GM12892 (cell line): ENCODE data around the gene ASMTL.
"Not testable (repeated sequence)": the region's sequence is repeated elsewhere in the genome, so short reads cannot be mapped to it uniquely, and the experiment has no call there.

Experiments used
- DNase-seq: peaks from one replicate; pipeline ENCODE4 v3.0.0; 2011; ENCODE audit not compliant: insufficient read length
- FAIRE-seq: peaks from 2 replicates; lab custom pipeline; 2011; peaks lifted over from hg19 to GRCh38; lab: Jason Lieb, UNC
- POLR2A ChIP-seq: IDR thresholded peaks from 2 replicates; pipeline ENCODE4 v1.6.1; 2011; ENCODE audit warnings: low read depth, low read length, control low read depth
- POLR2AphosphoS5 ChIP-seq: IDR thresholded peaks from 2 replicates; pipeline ENCODE4 v1.6.1; 2011; ENCODE audit warnings: low read depth, low read length, control low read depth
- TAF1 ChIP-seq: IDR thresholded peaks from 2 replicates; pipeline ENCODE4 v1.6.1; 2011; ENCODE audit warnings: low read depth, mild to moderate bottlenecking, control low read depth, low read length, borderline replicate concordance

The ASMTL gene

DNA sequence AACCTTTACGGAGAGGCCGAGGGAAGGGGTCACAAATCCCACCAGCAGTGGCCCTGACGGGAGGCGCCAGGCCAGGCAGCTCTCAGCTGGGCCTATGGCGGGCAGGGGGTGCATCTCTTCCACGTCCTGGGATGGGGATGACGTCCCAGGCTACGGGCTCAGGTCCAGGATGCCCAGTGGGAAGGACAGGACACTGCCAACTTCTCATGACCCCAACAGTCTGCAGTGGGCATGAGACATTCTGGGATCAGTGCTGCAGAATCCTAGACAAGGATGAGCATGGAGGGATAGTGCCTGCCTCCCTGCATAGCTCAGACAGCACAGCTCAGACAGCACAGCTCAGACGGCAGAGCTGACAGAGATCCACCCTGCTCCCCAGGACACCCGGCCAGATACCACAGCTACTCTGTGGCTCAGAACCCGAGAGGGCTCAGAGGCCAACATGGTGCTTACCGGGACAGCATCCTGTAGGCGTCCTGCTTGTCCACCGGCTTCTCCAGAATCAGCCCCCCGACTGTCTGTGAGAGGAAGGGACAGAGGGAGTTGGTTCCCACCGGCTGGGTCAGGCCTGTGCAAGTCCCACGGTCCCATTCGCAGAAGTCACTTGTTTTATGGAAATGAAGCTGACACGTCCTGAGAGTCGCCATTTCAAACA lies 17.3 kb downstream of the ASMTL start:
- FAIRE-seq = no peak
- TF ChIP-seq POLR2A (no peak), POLR2AphosphoS5 (no peak; the same call in 1 of the 2 replicates), TAF1 (no peak)
- DNase-seq = no peak

DNA sequence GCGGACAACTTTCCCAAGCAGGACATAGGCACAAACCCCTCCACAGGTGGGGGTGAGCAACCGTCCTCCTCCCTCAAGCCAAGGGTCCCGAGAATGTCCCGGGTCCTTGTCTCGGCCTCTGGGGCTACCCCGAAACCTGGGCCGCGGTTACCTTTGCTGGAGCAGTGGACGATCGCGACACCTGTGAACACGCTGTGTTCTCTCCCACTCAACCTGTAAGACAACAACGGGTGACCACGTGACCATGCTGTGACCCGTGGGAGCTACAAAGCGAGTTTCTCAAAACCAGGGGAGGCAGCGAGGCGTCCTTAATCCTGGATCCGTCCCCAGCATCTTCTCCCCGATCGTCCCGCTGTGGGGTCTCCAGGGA lies 17.9 kb downstream of the ASMTL start:
- DNase-seq = no peak
- no peak for TF ChIP-seq POLR2A
- TF ChIP-seq POLR2AphosphoS5 = no peak
- no peak for TF ChIP-seq TAF1
- no peak for FAIRE-seq

DNA sequence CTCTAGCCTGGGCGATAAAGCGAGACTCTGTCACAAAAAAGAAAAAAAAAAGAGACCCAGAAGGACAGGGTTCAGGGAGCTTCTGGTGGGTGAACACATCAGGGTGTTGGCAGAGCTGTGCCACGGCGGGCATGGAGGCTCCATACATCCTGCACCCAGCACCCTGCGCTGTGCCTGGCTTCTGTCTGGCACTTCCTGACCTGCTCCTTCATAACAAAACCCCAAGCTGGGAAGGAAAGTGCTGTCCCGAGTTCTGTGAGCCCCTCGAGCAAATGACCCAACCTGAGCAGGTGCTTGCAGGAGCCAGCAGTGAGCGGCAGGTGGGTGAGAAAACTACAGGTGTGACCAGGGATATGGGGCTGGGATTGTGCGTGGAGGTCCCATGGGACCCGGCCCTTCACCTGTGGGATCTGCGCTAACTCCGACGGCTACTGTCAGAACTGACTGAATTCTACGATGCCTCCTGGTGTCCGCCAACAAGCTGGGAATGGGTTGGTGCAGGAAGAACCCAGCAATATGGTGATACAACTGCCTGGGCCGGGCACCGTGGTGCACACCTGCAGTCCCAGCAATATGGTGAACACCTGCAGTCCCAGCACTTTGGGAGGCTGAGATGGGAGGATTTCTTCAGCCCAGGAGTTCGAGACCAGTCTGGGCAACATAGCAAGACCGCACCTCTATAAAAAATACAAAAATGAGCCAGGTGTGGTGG lies 18.9 kb downstream of the ASMTL start:
- FAIRE-seq (no peak), DNase-seq (no peak)
- no peak for TF ChIP-seq TAF1
- TF ChIP-seq POLR2A = no peak
- TF ChIP-seq POLR2AphosphoS5 = no peak

DNA sequence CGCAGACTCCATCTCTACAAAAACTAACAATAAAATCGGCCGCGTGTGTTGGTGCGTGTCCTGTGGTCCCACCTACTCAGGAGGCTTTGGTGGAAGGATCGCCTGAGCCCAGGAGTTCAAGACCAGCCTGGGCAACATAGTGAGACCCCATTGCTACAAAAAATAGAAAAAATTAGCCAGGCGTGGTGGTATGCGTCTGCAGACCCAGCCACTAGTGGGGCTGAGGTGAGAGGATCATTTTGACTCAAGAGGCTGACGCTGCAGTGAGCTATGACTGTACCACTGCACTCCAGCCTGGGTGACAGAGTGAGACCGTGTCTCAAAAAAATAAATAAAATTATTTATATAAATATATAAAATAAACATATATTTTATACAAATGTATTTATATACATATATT lies 22.3 kb downstream of the ASMTL start:
- DNase-seq (no peak), FAIRE-seq (no peak)
- TF ChIP-seq POLR2A (no peak), POLR2AphosphoS5 (no peak), TAF1 (no peak)

DNA sequence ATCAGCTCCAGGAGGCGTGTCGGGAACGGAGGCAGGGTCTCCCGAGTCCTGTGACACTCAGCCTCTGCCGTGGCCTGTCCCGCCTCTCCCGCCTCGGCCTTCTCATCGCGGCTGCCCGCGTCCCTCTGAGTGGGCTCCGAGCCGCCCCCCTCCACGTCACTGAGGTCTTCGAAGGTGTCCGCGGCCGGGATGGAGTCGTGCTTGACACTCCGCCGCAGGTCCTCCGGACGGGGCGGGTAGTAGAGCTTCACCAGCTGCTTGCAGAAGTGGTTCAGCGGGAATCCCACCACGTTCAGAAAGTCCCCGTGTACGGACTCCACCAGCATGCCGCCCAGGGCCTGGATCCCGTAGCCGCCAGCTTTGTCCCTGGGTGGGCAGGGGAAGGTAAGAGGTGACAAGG lies 25.0 kb downstream of the ASMTL start:
- no peak for TF ChIP-seq POLR2A
- no peak for DNase-seq
- FAIRE-seq = no peak

DNA sequence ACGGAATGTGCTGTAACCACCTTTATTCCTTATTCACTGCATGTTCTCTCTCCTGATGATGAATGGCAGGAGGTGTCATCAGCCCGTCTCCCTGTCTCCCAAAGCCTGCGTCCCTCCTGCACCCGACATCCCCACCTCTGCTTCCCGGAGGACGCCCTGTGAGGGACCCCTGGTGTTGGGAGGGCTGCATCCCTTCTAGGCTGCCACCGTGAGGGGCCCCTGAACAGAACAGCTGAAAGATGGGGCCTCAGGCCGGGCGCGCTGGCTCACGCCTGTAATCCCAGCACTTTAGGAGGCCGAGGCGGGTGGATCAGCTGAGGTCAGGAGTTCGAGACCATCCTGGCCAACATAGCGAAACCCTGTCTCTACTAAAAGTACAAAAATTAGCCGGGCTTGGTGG lies 26.4 kb downstream of the ASMTL start:
- DNase-seq, FAIRE-seq: not testable (repeated sequence)

DNA sequence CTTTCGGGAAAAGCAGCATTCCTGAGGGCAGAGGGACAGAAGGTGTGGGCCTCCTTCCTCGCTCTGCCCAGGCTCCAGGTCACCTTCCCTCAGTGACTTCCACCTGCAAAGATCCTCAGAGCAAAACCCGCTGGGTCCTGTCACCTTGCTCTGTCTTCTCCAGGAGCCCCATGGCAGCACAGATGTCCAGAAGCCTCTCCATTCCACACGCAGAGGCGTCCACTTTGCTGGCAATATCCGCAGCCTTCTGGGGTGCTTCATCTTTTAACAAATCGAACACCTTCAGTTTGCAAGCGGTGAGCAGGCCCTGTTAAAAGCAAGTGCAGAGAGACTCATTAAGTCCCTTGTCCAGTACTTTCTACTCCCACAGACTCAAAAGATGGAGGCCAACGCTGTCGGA lies 27.3 kb downstream of the ASMTL start:
- DNase-seq = no peak
- FAIRE-seq = no peak
- TF ChIP-seq TAF1 (no peak), POLR2A (no peak), POLR2AphosphoS5 (no peak)

DNA sequence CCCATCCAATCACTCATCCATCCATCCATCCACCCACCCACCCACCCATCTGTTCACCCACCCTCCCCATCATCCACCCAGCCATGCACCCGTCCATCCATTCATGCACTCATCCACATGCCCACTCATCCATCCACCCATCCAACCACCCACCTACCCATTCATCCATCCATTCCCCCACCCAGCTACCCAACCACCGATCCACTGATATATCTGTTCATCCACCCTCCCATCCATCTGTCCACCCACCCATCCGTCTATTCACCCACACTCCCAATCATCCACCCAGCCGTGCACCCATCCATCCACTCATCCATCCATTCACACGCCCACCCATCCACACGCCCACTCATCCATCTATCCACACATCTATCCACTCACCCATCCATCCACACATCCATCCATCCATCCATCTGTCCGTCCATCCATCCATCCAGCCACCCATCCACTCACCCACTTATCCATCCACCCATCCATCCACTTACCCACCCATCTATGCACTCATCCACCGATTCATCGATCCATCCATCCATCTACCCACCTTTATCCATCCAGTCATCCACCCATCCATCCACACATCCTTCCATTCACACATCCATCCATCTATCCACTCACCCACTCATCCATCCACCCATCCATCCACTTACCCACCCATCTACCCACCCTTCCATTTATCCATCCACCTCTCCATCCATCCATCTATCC lies 28.4 kb downstream of the ASMTL start:
- FAIRE-seq (no peak), DNase-seq (no peak)
- TF ChIP-seq TAF1 (no peak), POLR2AphosphoS5 (no peak), POLR2A (no peak; the same call in 1 of the 2 replicates)

DNA sequence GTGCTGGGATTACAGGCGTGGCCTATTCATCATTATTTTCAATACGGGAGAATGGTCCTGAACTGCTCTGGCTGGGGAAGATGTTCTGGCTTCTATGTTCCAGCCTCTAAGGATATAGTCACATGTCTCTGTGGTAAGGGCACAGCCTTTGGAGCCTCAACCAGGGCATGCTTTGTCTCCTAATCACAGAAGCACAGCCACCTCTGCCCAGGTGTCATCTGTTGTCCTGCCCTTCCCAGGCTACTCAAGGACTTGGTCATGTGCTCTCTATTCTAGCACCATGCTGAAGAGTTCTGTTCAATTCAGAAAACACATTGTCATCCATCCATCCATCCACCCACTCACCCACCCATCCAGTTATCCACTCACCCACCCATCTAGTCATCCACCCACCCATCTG lies 29.5 kb downstream of the ASMTL start:
- no peak for DNase-seq
- no peak for FAIRE-seq
- TF ChIP-seq TAF1 (no peak), POLR2A (no peak), POLR2AphosphoS5 (no peak)

DNA sequence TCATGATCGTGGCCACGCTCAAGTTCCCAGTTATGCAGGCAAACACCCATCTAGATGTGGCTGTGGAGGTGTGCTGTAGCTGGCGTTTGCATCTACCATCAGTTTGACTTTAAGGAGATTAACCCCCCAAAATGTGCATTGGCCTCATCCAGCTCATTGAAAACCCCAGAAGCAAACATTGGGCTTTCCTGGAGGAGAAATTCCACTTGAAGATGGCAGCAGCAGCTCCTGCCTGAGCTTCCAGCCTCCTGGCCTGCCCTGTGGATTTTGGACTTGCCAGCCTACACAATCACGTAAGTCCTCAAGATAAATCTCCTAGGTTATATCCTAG lies 30.6 kb downstream of the ASMTL start:
- no peak for DNase-seq
- FAIRE-seq = no peak
- no peak for TF ChIP-seq TAF1
- peak; percentile 28; the same call in 1 of the 2 replicates for TF ChIP-seq POLR2AphosphoS5

DNA sequence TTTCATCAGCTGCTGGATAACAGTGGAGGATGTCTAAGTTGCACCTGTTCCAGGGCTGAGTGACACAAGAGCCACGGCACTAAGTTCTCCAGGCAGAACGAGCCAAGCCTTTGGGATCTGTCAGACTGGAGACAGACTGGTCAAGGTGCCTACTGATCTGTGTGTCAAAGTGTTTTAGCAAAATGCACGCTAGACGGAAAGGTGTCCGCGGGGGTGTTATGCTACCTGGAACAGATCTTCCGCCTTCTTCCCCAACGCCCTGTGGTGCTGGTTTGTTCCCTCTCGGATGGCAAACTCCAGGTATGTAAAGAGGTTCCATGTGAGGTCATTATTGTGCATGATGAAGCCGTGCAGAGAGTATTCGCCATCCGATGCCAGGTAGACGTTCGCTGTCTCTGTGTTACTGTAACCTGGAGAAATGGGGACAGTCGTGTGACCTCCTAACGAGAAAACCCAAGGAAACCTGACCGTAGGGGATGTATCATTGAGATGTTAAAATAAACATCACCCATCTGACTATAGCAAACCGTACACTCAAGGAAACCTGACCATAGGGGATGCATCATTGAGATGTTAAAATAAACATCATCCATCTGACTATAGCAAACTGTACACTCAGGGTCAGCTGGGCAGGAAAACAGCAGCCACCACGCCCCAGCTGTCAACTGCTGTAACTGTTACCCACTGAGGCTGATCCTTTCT lies 31.1 kb downstream of the ASMTL start:
- no peak for FAIRE-seq

More for the DNA sequence above, 31.1 kb downstream of the ASMTL start:
- no peak for DNase-seq
- TF ChIP-seq TAF1 = no peak
- TF ChIP-seq POLR2AphosphoS5 = no peak
- no peak for TF ChIP-seq POLR2A
